ENCODE data around the gene SEZ6L2. TPM values are rescaled to one million over a fixed set of nuclear protein-coding genes. Genes with fewer than 3 reads are reported as not detected.

Gene SEZ6L2
- total RNA-seq, 6 experiments from 2014 or later, result 1.5 to 4.5 (median 3.9) TPM

DNA sequence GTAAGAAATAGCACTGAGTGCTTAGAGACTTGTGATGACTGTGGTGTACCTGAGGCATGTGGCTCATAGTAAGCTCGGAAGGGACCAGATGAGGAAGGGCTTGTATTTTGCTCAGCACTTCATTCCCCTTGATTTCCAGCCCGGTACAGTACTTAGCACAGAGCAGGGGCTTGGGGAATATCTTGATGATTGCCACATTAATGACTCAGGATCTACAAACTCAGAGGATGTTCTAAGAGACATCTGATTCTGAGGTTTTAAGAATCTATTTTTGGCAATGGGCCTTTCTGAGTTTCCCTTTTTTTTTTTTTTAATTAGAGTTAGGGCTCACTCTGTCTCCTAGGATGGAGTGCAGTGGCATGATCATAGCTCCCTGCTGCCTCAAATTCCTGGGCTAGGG, 10.0 kb upstream of the SEZ6L2 start:
- no peak for DNase-seq
- Mint-ChIP-seq H3K4me1 (ENCODE audit: low read depth) (peaks cover 14% of the 10 kb centered on the region), H3K4me3 (no peak overlapping the region), H3K27me3 (ENCODE audit: insufficient read depth) (no peaks in the 10 kb centered on the region; the same call in 1 of the 2 replicates), H3K27ac (peak overlapping the region; percentile 66), H3K36me3 (ENCODE audit: low read depth) (peaks cover 14% of the 10 kb centered on the region; the same call in 1 of the 2 replicates), H3K9me3 (no peaks in the 10 kb centered on the region)
- TF ChIP-seq, protein P1, sequence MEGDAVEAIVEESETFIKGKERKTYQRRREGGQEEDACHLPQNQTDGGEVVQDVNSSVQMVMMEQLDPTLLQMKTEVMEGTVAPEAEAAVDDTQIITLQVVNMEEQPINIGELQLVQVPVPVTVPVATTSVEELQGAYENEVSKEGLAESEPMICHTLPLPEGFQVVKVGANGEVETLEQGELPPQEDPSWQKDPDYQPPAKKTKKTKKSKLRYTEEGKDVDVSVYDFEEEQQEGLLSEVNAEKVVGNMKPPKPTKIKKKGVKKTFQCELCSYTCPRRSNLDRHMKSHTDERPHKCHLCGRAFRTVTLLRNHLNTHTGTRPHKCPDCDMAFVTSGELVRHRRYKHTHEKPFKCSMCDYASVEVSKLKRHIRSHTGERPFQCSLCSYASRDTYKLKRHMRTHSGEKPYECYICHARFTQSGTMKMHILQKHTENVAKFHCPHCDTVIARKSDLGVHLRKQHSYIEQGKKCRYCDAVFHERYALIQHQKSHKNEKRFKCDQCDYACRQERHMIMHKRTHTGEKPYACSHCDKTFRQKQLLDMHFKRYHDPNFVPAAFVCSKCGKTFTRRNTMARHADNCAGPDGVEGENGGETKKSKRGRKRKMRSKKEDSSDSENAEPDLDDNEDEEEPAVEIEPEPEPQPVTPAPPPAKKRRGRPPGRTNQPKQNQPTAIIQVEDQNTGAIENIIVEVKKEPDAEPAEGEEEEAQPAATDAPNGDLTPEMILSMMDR (IDR thresholded peaks at IDR 0.05), result no peak

DNA sequence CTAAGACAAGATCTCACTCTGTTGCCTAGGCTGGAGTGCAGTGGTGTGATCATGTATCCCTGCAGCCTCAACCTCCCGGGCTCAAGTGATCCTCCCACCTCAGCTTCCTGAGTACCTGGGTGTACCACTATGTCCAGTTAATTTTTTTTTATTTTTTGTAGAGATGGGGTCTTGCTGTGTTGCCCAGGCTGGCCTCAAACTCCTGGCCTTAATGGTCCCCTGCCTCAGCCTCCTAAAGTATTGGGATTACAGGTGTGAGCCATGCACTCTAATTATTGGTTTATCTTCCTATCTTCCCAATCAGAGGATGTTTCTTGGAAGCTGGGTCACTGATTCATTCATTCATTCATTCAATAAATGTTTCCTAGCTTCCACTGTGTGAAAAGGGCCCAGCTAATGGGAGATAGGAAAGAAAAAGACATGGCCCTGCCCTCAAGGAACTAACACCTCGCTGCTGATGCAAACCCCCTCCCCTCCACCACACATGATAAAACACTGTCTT, 9.4 kb upstream of the SEZ6L2 start:
- Mint-ChIP-seq H3K4me1 (ENCODE audit: low read depth) (peaks cover 14% of the 10 kb centered on the region), H3K36me3 (ENCODE audit: low read depth) (peaks cover 14% of the 10 kb centered on the region; the same call in 1 of the 2 replicates), H3K27ac (no peak overlapping the region), H3K4me3 (no peak overlapping the region), H3K27me3 (ENCODE audit: insufficient read depth) (no peaks in the 10 kb centered on the region; the same call in 1 of the 2 replicates), H3K9me3 (no peaks in the 10 kb centered on the region)
- TF ChIP-seq, protein P1 (IDR thresholded peaks at IDR 0.05), result no peak
- no peak for DNase-seq

DNA sequence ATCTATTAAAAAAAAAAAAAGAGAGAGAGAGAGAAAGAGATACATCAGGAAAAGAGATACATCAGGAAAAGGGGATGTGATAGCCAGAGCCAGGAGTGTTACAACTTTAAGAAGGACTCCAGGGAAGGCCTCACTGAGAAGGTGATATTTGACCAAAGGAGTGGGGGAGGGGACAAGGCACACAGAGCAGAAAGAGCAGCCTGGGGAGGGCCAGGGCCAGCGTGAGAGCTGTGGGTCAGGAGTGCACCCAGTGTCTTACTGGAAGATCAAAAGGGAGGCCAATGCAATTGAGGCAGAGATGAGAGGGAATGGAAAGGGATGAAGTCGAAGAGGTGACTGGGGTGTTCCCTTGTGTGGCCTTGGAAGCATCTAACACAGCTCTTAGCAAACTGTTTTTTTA, 8.6 kb upstream of the SEZ6L2 start:
- Mint-ChIP-seq H3K27me3 (ENCODE audit: insufficient read depth) (no peaks in the 10 kb centered on the region; the same call in 1 of the 2 replicates), H3K4me1 (ENCODE audit: low read depth) (peaks cover 19% of the 10 kb centered on the region), H3K9me3 (no peaks in the 10 kb centered on the region), H3K4me3 (no peak overlapping the region), H3K36me3 (ENCODE audit: low read depth) (peaks cover 8% of the 10 kb centered on the region; the same call in 1 of the 2 replicates), H3K27ac (no peak overlapping the region)
- TF ChIP-seq, protein P1 (IDR thresholded peaks at IDR 0.05), result no peak
- no peak for DNase-seq

DNA sequence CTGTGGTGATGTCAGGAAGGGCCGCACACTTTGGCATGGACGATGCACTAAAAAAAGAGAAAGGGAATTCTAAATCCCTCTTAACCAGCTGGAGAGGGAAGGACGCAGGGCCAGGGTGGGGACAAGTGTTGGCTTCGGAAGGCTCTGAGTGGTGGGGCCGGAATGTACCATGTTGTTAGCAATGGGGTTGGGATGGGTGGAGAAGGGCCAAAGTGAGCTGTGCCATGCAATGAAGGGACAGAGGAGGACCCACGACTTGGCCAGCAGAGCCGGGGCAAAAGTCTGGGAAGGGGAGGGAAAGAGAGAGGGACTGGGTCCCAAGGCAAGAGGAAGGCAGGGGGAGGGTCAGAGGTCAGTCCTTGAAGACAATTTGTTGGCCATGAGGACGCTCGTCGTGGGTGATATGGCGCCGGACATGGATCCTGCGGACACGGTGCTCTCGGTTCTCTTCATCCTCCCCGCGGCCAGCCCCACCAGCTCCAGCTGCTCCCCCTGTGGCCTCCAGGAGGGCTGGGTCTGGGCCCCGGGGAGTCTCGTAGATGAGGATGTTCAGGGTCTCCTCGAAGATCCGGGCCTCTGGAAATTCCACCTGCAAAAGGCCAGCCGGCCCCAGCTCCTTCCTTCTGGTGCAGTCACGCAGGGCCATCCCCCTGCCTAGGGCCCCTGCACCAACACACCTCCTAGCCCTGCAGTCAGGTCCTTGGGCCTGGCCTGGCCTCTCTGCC, 7.3 kb upstream of the SEZ6L2 start:
- TF ChIP-seq, protein P1 (IDR thresholded peaks at IDR 0.05), result no peak
- no peaks in the 10 kb centered on the region; the same call in 1 of the 2 replicates for H3K27me3 Mint-ChIP-seq (ENCODE audit: insufficient read depth)
- peaks cover 25% of the 10 kb centered on the region for H3K4me1 Mint-ChIP-seq (ENCODE audit: low read depth)
- no peak overlapping the region for H3K4me3 Mint-ChIP-seq
- no peaks in the 10 kb centered on the region for H3K9me3 Mint-ChIP-seq
- peaks cover 4% of the 10 kb centered on the region; the same call in 1 of the 2 replicates for H3K36me3 Mint-ChIP-seq (ENCODE audit: low read depth)
- no peak overlapping the region for H3K27ac Mint-ChIP-seq
- no peak for DNase-seq

DNA sequence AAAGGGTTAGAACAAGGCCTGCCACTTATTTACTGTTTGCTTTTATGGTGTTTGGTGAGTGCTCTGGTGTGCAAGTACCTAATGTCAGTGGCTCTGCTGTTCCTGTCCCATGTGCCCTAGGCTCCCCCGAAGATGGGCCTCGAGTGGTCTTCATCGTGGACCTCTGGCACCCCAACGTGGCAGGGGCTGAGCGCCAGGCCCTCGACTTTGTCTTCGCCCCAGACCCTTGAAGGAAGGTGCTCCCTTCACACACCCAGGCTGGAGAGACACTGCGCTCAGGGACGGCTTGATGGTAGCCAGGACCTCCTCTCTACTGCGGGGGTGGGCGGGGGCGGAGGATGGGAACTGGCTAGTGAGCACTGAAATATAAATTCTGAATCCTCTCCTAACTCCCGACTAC, 6.3 kb upstream of the SEZ6L2 start:
- no peak for DNase-seq
- Mint-ChIP-seq H3K9me3 (no peaks in the 10 kb centered on the region), H3K27ac (no peak overlapping the region), H3K27me3 (ENCODE audit: insufficient read depth) (no peaks in the 10 kb centered on the region; the same call in 1 of the 2 replicates), H3K4me3 (no peak overlapping the region), H3K4me1 (ENCODE audit: low read depth) (peaks cover 26% of the 10 kb centered on the region), H3K36me3 (ENCODE audit: low read depth) (peaks cover 4% of the 10 kb centered on the region; the same call in 1 of the 2 replicates)
- TF ChIP-seq, protein P1 (IDR thresholded peaks at IDR 0.05), result no peak
